Inflammatory macrophage (primary cell): ENCODE results near the gene SOX18.
"Not testable (repeated sequence)": the region's sequence is repeated elsewhere in the genome, so short reads cannot be mapped to it uniquely, and the experiment has no call there.

Experiments
- DNase-seq, 2 donors: peaks; one replicate each; pipeline ENCODE4 v3.0.0-alpha.2; 2020 to 2022
- total RNA-seq, 18 experiments: gene quantifications; one replicate each; lab custom pipeline; 2026; ENCODE audit warnings: mixed read lengths in 6 of 18, inconsistent platforms in 2 of 18; lab: John Stamatoyannopoulos, UW

Gene SOX18
- 0 to 0.08 (median 0) reads per million in 18 experiments for total RNA-seq

DNA sequence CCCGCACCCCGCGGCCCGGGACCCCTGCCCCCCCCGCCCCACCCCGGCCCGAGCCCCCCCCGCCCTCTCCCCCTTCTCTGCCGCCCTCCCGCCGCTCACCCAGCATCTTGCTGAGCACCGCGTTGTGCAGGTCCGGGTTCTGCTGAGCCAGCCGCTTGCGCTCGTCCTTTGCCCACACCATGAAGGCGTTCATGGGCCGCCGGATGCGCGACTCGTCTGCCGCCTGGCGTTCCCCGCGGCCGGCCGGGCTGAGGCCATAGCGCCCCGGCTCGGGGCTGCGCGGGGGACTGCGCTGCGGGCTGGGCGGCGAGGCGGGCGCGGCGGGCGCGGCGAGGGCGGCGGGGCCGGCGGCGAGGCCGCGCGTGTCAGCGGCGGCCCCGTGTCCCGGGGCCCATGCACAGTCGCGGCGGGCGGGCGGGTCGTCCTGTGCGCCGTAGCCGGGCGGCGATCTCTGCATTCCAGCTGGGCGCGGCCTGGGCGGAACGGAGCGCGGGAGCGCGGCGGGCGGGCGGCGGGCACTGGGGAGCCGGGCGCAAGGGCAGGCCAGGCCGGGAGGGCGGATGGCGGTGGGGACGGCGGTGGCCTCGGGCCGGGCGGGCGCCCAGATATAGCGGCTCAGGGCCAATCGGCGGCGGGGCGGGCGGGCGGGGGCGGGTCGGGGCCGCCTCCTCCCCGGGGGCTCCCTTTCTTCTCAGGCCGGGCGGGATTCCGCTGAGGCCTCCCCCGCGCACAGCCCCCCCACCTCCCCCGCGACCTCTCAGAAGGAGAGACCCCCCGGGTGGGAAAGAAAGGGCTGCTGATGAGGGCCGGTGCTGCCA is at the start of gene SOX18:
TSS of gene SOX18 (minus strand) at position 580 of the 818 bp plus-strand sequence. CDS start at position 457, 123 bp downstream.
- DNase-seq: peak in 1 of 2 donors; percentile 42

DNA sequence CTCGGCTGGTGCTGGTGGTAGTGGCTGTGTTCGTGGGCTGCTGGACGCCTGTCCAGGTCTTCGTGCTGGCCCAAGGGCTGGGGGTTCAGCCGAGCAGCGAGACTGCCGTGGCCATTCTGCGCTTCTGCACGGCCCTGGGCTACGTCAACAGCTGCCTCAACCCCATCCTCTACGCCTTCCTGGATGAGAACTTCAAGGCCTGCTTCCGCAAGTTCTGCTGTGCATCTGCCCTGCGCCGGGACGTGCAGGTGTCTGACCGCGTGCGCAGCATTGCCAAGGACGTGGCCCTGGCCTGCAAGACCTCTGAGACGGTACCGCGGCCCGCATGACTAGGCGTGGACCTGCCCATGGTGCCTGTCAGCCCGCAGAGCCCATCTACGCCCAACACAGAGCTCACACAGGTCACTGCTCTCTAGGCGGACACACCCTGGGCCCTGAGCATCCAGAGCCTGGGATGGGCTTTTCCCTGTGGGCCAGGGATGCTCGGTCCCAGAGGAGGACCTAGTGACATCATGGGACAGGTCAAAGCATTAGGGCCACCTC is 49.1 kb upstream of the SOX18 start:
- DNase-seq: no peak

DNA sequence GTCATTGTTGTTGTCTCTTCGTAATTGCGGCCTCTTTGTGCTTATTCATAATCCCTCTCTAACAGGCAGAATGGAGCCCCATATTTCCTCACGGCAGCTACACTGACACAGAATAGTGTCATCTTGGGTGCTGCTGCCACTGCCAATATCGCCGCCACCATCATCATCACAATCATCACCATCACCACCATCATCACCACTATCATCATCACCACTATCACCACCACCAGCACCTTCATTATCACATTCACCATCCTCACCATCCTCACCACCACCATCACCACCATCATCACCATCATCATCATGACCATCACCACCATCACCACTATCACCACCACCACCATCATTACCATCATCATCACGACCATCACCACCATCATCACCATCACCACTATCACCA is 47.1 kb upstream of the SOX18 start:
- no peak for DNase-seq

DNA sequence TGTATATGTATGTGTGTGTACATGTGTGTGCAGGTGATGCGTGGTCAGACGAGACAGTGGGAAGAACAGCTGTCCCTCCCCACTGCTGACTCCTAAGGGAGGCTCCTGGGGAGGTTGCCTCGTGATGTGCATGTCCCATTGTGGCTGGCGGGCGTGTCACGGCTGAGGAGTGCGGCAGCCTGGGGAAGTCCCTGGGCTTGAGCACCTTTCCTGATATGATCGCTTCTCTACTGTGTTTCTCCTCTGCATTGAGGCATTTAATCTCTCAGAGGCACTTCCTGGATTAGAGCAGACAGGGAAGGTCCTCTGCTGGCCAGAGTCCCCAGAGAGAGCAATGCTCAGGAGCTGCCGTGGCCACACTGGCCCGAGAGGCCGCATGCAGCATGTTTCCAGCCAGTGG is 46.5 kb upstream of the SOX18 start:
- no peak for DNase-seq

DNA sequence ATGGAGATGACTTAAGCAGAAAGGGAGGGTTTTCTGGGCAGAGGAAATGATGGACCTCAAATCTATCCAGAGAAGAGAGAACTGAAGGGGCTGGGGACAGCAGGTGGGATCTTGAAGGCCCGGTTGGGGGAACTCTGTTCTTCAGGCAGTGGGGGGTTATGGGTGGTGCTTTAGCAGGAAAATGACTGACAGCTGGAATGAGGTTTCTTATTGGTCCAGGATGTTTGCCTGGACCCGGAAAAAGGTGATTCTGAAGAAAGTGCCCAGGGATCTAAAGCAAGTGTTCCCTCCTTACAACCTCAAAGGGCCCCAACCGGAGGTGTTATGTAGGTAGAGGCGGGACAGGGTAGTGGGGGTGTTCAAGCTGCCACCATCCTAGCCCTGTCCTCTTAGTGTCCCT is 46.0 kb upstream of the SOX18 start:
- DNase-seq: no peak

DNA sequence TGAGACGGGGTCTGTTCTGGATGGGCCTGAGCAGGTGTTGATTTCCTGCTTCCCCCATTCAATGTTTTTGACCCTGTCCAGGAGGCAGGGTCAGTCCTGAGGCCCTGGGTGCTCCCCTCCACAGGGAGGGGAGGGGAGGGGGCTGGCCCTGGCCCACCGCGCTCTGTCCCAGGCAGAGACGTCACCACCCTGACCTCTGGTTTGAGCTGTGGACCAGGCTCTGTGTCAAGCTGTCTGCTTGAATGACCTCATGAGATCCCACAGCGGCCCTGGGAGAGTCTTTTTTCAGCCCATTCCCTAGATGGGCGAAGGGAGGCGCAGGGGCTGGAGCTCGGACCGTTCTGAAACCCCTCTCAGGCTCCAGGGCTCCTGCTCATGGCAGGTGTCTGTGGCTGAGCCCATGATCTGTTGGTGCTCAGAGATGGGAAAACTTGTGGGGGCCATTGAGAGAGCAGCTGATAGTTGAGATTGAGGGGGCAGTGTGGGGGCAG is 43.6 kb upstream of the SOX18 start:
- no peak for DNase-seq

DNA sequence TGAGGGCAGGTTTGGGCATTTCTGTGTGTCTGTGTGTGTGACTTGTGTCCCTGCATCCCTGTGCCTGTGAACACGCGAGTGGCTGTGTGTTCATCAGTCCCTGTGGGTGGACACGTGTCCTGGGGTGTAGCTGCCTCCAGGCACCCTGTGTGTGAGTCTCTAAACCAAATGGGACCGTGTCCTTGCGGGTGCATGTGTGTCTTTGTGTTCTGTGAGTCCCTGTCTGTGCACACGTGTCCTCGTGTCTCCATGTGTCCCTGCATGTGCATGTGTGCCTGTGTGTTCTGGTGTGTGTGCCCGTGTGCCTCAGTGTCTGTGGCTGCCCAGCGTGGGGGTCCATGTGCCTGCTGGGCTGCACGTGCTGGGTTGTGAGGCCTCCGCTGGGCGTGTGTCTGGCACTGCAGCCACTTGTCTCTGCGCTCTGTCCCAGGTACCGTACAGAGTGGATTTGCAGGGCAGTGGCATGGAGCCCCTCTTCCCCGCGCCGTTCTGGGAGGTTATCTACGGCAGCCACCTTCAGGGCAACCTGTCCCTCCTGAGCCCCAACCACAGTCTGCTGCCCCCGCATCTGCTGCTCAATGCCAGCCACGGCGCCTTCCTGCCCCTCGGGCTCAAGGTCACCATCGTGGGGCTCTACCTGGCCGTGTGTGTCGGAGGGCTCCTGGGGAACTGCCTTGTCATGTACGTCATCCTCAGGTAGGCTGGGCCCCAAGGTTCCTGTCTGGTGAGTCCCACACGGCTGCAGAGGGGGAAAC is 43.0 kb upstream of the SOX18 start:
- no peak for DNase-seq

DNA sequence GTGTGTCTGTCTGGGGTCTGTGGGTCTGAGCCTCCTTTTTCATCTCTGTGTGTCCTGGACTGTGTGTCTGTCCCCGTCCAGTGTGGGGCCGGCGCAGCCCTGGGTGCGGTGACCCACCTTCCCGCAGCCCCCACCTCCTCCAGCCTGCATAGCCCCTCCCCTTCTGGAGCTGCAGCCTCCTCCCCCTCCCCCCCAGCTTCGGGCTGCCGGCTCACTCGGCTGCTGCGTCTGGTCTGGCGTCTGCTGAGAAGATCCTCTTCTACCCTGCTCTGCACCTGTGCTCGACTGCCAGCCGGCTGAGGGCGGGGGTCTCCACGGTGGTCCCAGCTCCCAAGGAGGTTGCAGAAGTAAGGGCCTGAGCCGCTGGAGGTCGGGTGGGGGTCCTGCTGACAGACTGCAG is 42.3 kb upstream of the SOX18 start:
- DNase-seq: no peak

- no peak for DNase-seq
These were observed 41.9 kb upstream of the SOX18 start for GRCh38 chr20:64091340-64091739.

DNA sequence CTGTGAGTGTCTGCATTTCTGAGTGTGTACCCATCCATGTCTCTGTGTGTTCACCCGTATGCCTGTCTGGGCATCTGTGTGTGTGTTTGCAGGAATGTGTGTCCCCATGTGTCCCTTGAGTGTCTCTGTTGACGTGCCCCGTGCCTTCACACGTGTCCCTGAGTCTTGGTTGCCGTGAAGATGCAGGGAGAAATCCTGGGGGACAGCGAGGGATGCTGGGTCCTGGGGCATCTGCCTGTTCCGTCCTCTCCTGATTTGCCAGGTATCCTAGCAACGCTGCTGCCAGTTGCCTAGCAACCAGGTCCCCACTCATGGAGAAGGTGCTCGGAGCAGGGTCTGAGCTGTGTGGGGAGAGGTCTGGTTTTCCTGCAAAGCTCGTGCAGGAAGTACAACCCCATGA is 40.7 kb upstream of the SOX18 start:
- DNase-seq: no peak

- DNase-seq: not testable (repeated sequence)
These were observed 39.1 kb upstream of the SOX18 start for GRCh38 chr20:64088586-64088985.

DNA sequence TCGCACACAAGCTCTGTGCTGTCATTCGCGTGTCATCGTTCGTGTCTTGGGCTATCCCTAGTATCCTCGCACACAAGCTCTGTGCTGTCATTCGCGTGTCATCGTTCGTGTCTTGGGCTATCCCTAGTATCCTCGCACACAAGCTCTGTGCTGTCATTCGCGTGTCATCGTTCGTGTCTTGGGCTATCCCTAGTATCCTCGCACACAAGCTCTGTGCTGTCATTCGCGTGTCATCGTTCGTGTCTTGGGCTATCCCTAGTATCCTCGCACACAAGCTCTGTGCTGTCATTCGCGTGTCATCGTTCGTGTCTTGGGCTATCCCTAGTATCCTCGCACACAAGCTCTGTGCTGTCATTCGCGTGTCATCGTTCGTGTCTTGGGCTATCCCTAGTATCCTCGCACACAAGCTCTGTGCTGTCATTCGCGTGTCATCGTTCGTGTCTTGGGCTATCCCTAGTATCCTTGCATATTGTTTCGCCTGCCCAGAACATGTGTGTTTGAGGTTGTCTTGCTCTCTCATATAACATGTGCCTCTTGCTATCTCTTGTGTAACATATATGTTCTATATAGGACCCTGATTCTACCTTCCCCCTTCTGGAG is 37.9 kb upstream of the SOX18 start:
- not testable (repeated sequence) for DNase-seq

DNA sequence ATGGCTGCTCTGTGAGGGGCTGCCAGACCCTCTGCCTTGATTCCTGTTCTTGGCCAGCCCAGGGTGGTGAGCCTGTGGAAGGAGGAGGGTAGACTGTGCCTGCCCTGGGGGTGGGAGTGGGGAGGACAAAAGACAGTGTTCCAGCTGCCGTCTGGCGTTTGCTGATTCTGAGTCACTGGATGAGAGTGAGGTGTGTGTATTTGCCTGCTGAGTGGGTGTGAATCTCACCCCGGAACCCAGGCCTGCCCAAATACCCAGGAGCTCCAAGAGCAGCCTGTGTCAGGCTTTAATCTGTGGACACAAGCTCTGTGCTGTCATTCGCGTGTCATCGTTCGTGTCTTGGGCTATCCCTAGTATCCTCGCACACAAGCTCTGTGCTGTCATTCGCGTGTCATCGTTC is 37.4 kb upstream of the SOX18 start:
- DNase-seq: no peak

DNA sequence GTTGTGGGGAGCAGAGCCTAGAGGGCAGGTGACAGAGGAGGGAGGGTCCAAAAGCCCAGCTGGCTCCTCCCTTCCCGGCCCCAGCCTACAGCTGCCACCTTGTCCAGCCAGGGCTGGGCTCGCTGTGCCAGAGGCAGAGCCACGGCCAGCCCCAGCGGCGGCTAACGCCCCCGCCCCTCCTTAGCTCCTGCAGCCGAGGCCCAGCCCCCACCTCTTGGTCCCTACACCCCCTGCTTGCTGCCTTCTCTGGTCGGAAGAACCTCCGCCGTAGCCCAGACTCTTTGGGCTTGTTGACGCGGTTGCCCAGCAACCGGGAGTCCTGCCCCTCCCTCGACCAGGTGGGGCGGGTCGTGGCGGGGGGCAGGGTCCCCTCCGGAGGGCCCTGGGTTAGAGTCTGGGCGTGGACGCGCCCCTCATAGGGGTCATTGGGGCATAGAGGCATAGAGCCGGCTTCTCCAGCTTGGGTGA is 35.3 kb upstream of the SOX18 start:
- no peak for DNase-seq

- DNase-seq: no peak
These were observed 34.6 kb upstream of the SOX18 start, which contains the start of gene LKAAEAR1 for GRCh38 chr20:64083804-64084684. TSS of gene LKAAEAR1 (minus strand) at chr20:64084398. CDS start at chr20:64084219, 179 bp downstream.

- DNase-seq: peak; percentile 48 to 73
These were observed 34.0 kb upstream of the SOX18 start for GRCh38 chr20:64083378-64083803.

GRCh38 chr20:64082820-64083377 is 33.5 kb upstream of the SOX18 start:
- DNase-seq: peak in 1 of 2 donors; percentile 32

GRCh38 chr20:64082126-64082731 is 32.8 kb upstream of the SOX18 start:
- DNase-seq: no peak

DNA sequence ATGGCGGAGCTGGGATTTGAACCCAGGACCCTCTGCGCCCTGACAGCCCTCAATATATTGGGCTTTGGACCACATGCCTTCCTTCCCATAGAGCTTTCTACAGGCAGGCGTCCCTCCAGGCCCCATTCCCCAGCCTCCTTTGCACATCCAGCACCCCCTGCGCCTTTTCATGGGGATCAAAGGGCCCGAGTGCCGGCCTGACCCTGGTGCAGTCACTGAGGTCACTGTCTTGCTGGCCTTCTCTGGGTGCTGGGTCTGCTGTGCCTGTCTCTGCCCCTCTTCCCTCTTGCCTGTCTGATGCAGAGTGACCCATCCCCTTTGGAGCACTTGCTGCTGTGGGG is 32.2 kb upstream of the SOX18 start:
- DNase-seq: no peak

- no peak for DNase-seq
These were observed 31.6 kb upstream of the SOX18 start for GRCh38 chr20:64080813-64081623.
